K562 (cell line): ENCODE data around the gene ITGA6. TPM values are rescaled to one million over a fixed set of nuclear protein-coding genes. Genes with fewer than 3 reads are reported as not detected.

Experiments used
- ATAC-seq: fragments of 200-7000 bp; cut with Tn5 transposase; 3 replicates; pipeline ENCODE4 v1.9.1; 2020; ENCODE audit warnings: moderate library complexity
- BruUV-seq: library from RNA; stranded (reverse); fragments of 400-500 nt; replicated peaks from 2 replicates; lab custom pipeline; 2021; lab: Mats Ljungman, UMichigan
- CTCF ChIA-PET: fragments of 300-600 bp; formaldehyde crosslinking; extraction: SDS; loops from one replicate; lab custom pipeline; 2021; ENCODE audit warnings: low intra/inter-chr PET ratio; lab: Yijun Ruan, JAX
- POLR2A ChIA-PET: fragments of 300-600, 350-650 bp; sonication (Branson Sonifier 250); formaldehyde crosslinking; extraction: SDS; loops from one replicate; lab custom pipeline; 2021; ENCODE audit warnings: antibody characterized with exemption, inconsistent platforms; lab: Yijun Ruan, JAX
- DNase-seq, 4 experiments: peaks; one replicate each; pipeline versions ENCODE4 v3.0.0 to v3.0.0-alpha.2; 2011 to 2018; ENCODE audit warnings: low spot score in 3 of 4, mixed read lengths in 3 of 4; ENCODE audit errors: extremely low read depth in 1 of 4
- FAIRE-seq: peaks from 2 replicates; lab custom pipeline; 2011; peaks lifted over from hg19 to GRCh38; lab: Jason Lieb, UNC
- H2AFZ ChIP-seq: 2 replicates; pipeline ENCODE4 v1.6.0; 2011; ENCODE audit warnings: low read depth, low read length, control low read depth, inconsistent platforms
- H3K27ac ChIP-seq: fragments of 200-600 bp; 3 replicates; pipeline ENCODE4 v1.8.0; 2011; ENCODE audit warnings: low read depth, mild to moderate bottlenecking, control low read depth, inconsistent platforms, low read length, moderate library complexity, mixed read lengths; ENCODE audit errors: extremely low read depth
- H3K27me3 ChIP-seq, 2 experiments: fragments of 300-600 bp in 1 of 2; 2 replicates in 1 of 2; 3 replicates in 1 of 2; pipeline versions ENCODE4 v1.6.0 to v1.8.0; 2011; ENCODE audit warnings: inconsistent platforms in 2 of 2, low read length in 2 of 2, mild to moderate bottlenecking in 1 of 2, mixed read lengths in 1 of 2, moderate library complexity in 1 of 2; ENCODE audit not compliant: control insufficient read depth in 2 of 2, insufficient read depth in 2 of 2
- H3K36me3 ChIP-seq: fragments of 300-600 bp; 3 replicates; pipeline ENCODE4 v1.8.0; 2011; ENCODE audit warnings: mild to moderate bottlenecking, low read length, inconsistent platforms; ENCODE audit not compliant: control insufficient read depth, insufficient read depth
- H3K4me1 ChIP-seq, 2 experiments: fragments of 200-600 bp in 1 of 2; replicated peaks in 1 of 2; 2 replicates in 1 of 2; 3 replicates in 1 of 2; pipeline versions ENCODE4 v1.5.1 to v1.8.0; 2011; ENCODE audit warnings: inconsistent platforms in 2 of 2, low read length in 2 of 2, mild to moderate bottlenecking in 1 of 2, mixed read lengths in 1 of 2, moderate library complexity in 1 of 2; ENCODE audit not compliant: control insufficient read depth in 2 of 2, insufficient read depth in 2 of 2
- H3K4me2 ChIP-seq: 2 replicates; pipeline ENCODE4 v1.6.1; 2011; ENCODE audit warnings: low read length, control low read depth, inconsistent platforms, mixed read lengths; ENCODE audit not compliant: insufficient read depth
- H3K4me3 ChIP-seq: fragments of 200-600 bp; sonication (generic), shearing (Covaris generic); 2 replicates; pipeline ENCODE4 v1.5.1; 2016; ENCODE audit warnings: control low read depth, inconsistent platforms
- H3K79me2 ChIP-seq: fragments of 200-600 bp; 3 replicates; pipeline ENCODE4 v1.8.0; 2011; ENCODE audit warnings: low read length, inconsistent platforms; ENCODE audit not compliant: control insufficient read depth, insufficient read depth
- H3K9ac ChIP-seq, 2 experiments: 2 replicates each; pipeline versions ENCODE4 v1.6.0 to v1.6.1; 2011; ENCODE audit warnings: low read depth in 2 of 2, low read length in 2 of 2, control low read depth in 1 of 2, inconsistent platforms in 1 of 2, mild to moderate bottlenecking in 1 of 2, mixed read lengths in 1 of 2; ENCODE audit not compliant: insufficient read depth in 1 of 2
- H3K9me1 ChIP-seq: one replicate; pipeline ENCODE4 v1.6.0; 2011; ENCODE audit warnings: inconsistent platforms, mild to moderate bottlenecking, low read length, moderate library complexity; ENCODE audit not compliant: control insufficient read depth, insufficient read depth
- H3K9me3 ChIP-seq: replicated peaks from 2 replicates; pipeline ENCODE4 v1.5.1; 2011; ENCODE audit warnings: low read depth, low read length, inconsistent platforms; ENCODE audit not compliant: control insufficient read depth, insufficient read depth
- H4K20me1 ChIP-seq: replicated peaks from 2 replicates; pipeline ENCODE4 v1.6.1; 2011; ENCODE audit warnings: low read length, inconsistent platforms, mixed read lengths; ENCODE audit not compliant: control insufficient read depth, insufficient read depth
- E2F4 ChIP-seq: sonication (generic); formaldehyde crosslinking; IDR thresholded peaks from 2 replicates; pipeline ENCODE4 v1.8.0; 2022; ENCODE audit warnings: mild to moderate bottlenecking, low read depth, missing genetic modification reagents
- KLF10 ChIP-seq: fragments of 250-450 bp; sonication (Bioruptor Pico); IDR thresholded peaks from 2 replicates; pipeline ENCODE4 v1.6.1; 2021; ENCODE audit warnings: matching md5 sums
- MTA1 ChIP-seq: fragments of 450-650 bp; IDR thresholded peaks from 2 replicates; pipeline ENCODE4 v1.6.1; 2017; ENCODE audit warnings: borderline replicate concordance
- ZFP1 ChIP-seq: fragments of 450-650 bp; formaldehyde crosslinking; IDR thresholded peaks from 2 replicates; pipeline ENCODE4 v1.4.0; 2020; ENCODE audit warnings: mild to moderate bottlenecking, mixed read lengths
- ZNF121 ChIP-seq: sonication (generic); formaldehyde crosslinking; conservative IDR thresholded peaks from 2 replicates; pipeline ENCODE4 v1.8.0; 2022; ENCODE audit warnings: missing genetic modification reagents
- ZNF583 ChIP-seq: fragments of 250-450 bp; sonication (Bioruptor Pico); IDR thresholded peaks from 2 replicates; pipeline ENCODE4 v1.4.0; 2020
- WGBS: fragments of 100-300 bp; shearing (Covaris generic); methylation state at CpG from one replicate; pipeline ENCODE4 v1.1.6; 2016; ENCODE audit warnings: low coverage, mixed read lengths; ENCODE audit not compliant: insufficient coverage; ENCODE audit errors: missing lambda C conversion rate; 5-methylcytosine and 5-hydroxymethylcytosine counted together
- in situ Hi-C: fragments of 300-500 bp; cut with MboI; formaldehyde crosslinking; loops from 4 replicates; pipeline ENCODE4 v1.15.0; 2018; ENCODE audit warnings: inconsistent platforms, mixed read lengths
- intact Hi-C: fragments of 100-400 bp; cut with micrococcal nuclease; formaldehyde crosslinking; loops from 2 replicates; pipeline ENCODE4 v1.14.2; 2022
- polyA plus RNA-seq, 8 experiments: library from polyadenylated mRNA; depleted of rRNA in 4 of 8; stranded (reverse) in 5 of 8; unstranded in 3 of 8; fragments of >200 nt; fragmentation: Nextera tagmentation in 2 of 8; fragmentation: Illumina TruSeq in 1 of 8; extraction: Ambion mirVana in 2 of 8; extraction: Trizol in 1 of 8; gene quantifications; 2 replicates each; pipeline versions ENCODE4 v1.2.1 to v1.2.3, GENCODE V29; 2011 to 2014; ENCODE audit warnings: inconsistent platforms in 1 of 8, missing spikeins in 1 of 8
- total RNA-seq, 7 experiments: library from RNA; depleted of rRNA in 6 of 7; stranded (reverse); fragments of >200 nt in 6 of 7; fragmentation: Illumina TruSeq in 2 of 7; extraction: Trizol in 2 of 7; gene quantifications; 2 replicates each; pipeline versions ENCODE4 v1.2.1 to v1.2.3, GENCODE V29; 2011 to 2021; ENCODE audit warnings: low replicate concordance in 1 of 7
- TF ChIP-seq, protein P1 (sequence below): fragments of 450-650 bp; IDR thresholded peaks from one replicate; pipeline ENCODE4 v1.6.1; 2018; ENCODE audit warnings: mild to moderate bottlenecking, moderate library complexity; ENCODE audit not compliant: partially characterized antibody
- TF ChIP-seq, protein P2 (sequence below): fragments of 250-450 bp; sonication (Bioruptor Pico); IDR thresholded peaks from 2 replicates; pipeline ENCODE4 v1.8.0; 2022; ENCODE audit warnings: moderate library complexity, mild to moderate bottlenecking, inconsistent platforms

ITGA6 gene
- total and polyA plus RNA-seq, 9 of the 15 experiments (the other 6 are each of a cell fraction or from before 2014, with no cell fraction given) = 0.01 to 0.29 (median 0.05) TPM; not detected in 5

- no peak for ATAC-seq
- H3K9me3 ChIP-seq = no peaks in the 10 kb centered on the region; the same call in 1 of the 2 replicates
- 6% methylated on average over 2 of the region's 2 CpGs for WGBS
- no peaks in the 10 kb centered on the region for H4K20me1 ChIP-seq
- POLR2A ChIA-PET = interaction anchor here (1.2 kb wide), 1 partner anchor 10 kb away, joined by 9 read pairs; the partner anchor contains the start of gene PDK1
- no peak overlapping the region for H2AFZ ChIP-seq
- H3K9ac ChIP-seq = no peak overlapping the region
- no peaks in the 10 kb centered on the region for H3K36me3 ChIP-seq
- no peak overlapping the region for H3K4me2 ChIP-seq
- peak; percentile 15 for FAIRE-seq
- DNase-seq = no peak
- TF ChIP-seq E2F4 (CRISPR knock-in tag) = no peak
- TF ChIP-seq, protein P1, sequence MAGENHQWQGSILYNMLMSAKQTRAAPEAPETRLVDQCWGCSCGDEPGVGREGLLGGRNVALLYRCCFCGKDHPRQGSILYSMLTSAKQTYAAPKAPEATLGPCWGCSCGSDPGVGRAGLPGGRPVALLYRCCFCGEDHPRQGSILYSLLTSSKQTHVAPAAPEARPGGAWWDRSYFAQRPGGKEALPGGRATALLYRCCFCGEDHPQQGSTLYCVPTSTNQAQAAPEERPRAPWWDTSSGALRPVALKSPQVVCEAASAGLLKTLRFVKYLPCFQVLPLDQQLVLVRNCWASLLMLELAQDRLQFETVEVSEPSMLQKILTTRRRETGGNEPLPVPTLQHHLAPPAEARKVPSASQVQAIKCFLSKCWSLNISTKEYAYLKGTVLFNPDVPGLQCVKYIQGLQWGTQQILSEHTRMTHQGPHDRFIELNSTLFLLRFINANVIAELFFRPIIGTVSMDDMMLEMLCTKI = no peak
- TF ChIP-seq, protein P2, sequence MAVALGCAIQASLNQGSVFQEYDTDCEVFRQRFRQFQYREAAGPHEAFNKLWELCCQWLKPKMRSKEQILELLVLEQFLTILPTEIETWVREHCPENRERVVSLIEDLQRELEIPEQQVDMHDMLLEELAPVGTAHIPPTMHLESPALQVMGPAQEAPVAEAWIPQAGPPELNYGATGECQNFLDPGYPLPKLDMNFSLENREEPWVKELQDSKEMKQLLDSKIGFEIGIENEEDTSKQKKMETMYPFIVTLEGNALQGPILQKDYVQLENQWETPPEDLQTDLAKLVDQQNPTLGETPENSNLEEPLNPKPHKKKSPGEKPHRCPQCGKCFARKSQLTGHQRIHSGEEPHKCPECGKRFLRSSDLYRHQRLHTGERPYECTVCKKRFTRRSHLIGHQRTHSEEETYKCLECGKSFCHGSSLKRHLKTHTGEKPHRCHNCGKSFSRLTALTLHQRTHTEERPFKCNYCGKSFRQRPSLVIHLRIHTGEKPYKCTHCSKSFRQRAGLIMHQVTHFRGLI (CRISPR knock-in tag) = no peak
- TF ChIP-seq ZFP1 (CRISPR knock-in tag) = no peak
- no peak for TF ChIP-seq MTA1
- no peak for TF ChIP-seq ZNF121 (CRISPR knock-in tag)
- no peak for TF ChIP-seq KLF10
- TF ChIP-seq ZNF583 = no peak
- in situ Hi-C loops = no loop called here
- intact Hi-C loops = no loop called here
- H3K27ac ChIP-seq = no peak overlapping the region
- BruUV-seq = no TSS peak
- CTCF ChIA-PET = no interaction called here
- H3K4me1 ChIP-seq = peaks cover 0 to 3% of the 10 kb centered on the region in 2 experiments; a peak in 3 of 5 replicates
- no peaks in the 10 kb centered on the region for H3K79me2 ChIP-seq
- no peak overlapping the region for H3K4me3 ChIP-seq
- H3K27me3 ChIP-seq = no peaks in the 10 kb centered on the region; a peak in 1 of 5 replicates
- H3K9me1 ChIP-seq = no peaks in the 10 kb centered on the region
Observed at GRCh38 chr2:172545408-172546075, 118.2 kb downstream of the ITGA6 start.
